Measurements from ENCODE around the gene LUC7L. TPM values are rescaled to one million over a fixed set of nuclear protein-coding genes. Genes with fewer than 3 reads are reported as not detected.

The LUC7L gene
- total and polyA plus RNA-seq, 2 of the 8 experiments (the other 6 are each of a cell fraction or from before 2014, with no cell fraction given), result 49.7 to 129 TPM

Small RNA genes lying within 50 kb of the gene (small RNA-seq; reads per million reads assigned to genes)
- gene RF00019 (ENCODE audit: insufficient read depth), result not detected

Other genes with a start within 250 kb of the LUC7L start
- gene POLR3K, start 175.8 kb downstream of the LUC7L start, total RNA-seq (2021; fragmentation: NEBNext Ultra II Directional; extraction: Animal tissue kit (Norgen Biotek cat#: 25700)), result 45.4 and 49.6 TPM in 2 replicates
- gene POLR3K, start 175.8 kb downstream of the LUC7L start, polyA plus RNA-seq (2011; rRNA removed), result 76.5 and 80.5 TPM in 2 replicates
- 49.6 and 58.4 TPM in 2 replicates for gene SNRNP25, start 175.6 kb downstream of the LUC7L start, total RNA-seq (2021; fragmentation: NEBNext Ultra II Directional; extraction: Animal tissue kit (Norgen Biotek cat#: 25700))
- gene SNRNP25, start 175.6 kb downstream of the LUC7L start, polyA plus RNA-seq (2011; rRNA removed), result 45.2 and 53.0 TPM in 2 replicates
- 32.5 and 37.4 TPM in 2 replicates for gene RHBDF1, start 156.8 kb downstream of the LUC7L start, total RNA-seq (2021; fragmentation: NEBNext Ultra II Directional; extraction: Animal tissue kit (Norgen Biotek cat#: 25700))
- gene RHBDF1, start 156.8 kb downstream of the LUC7L start, polyA plus RNA-seq (2011; rRNA removed), result 51.6 and 76.9 TPM in 2 replicates
- 35.8 and 37.6 TPM in 2 replicates for gene MPG, start 151.2 kb downstream of the LUC7L start, total RNA-seq (2021; fragmentation: NEBNext Ultra II Directional; extraction: Animal tissue kit (Norgen Biotek cat#: 25700))
- gene MPG, start 151.2 kb downstream of the LUC7L start, polyA plus RNA-seq (2011; rRNA removed), result 83.7 and 107 TPM in 2 replicates
- gene NPRL3, start 90.8 kb downstream of the LUC7L start, total RNA-seq (2021; fragmentation: NEBNext Ultra II Directional; extraction: Animal tissue kit (Norgen Biotek cat#: 25700)), result 34.2 and 37.8 TPM in 2 replicates
- gene NPRL3, start 90.8 kb downstream of the LUC7L start, polyA plus RNA-seq (2011; rRNA removed), result 22.9 and 37.8 TPM in 2 replicates
- gene HBZ, start 76.8 kb downstream of the LUC7L start, total RNA-seq (2021; fragmentation: NEBNext Ultra II Directional; extraction: Animal tissue kit (Norgen Biotek cat#: 25700)), result not detected in 2 replicates
- 0.12 TPM in 1 of 2 replicates, not detected in the other for gene HBZ, start 76.8 kb downstream of the LUC7L start, polyA plus RNA-seq (2011; rRNA removed)
- gene HBM, start 63.5 kb downstream of the LUC7L start, total RNA-seq (2021; fragmentation: NEBNext Ultra II Directional; extraction: Animal tissue kit (Norgen Biotek cat#: 25700)), result not detected in 2 replicates
- gene HBM, start 63.5 kb downstream of the LUC7L start, polyA plus RNA-seq (2011; rRNA removed), result 0.78 and 0.88 TPM in 2 replicates
- gene HBA2, start 56.6 kb downstream of the LUC7L start, total RNA-seq (2021; fragmentation: NEBNext Ultra II Directional; extraction: Animal tissue kit (Norgen Biotek cat#: 25700)), result 1.1 TPM in 1 of 2 replicates, not detected in the other
- gene HBA2, start 56.6 kb downstream of the LUC7L start, polyA plus RNA-seq (2011; rRNA removed), result 6.1 and 8.1 TPM in 2 replicates
- gene HBA1, start 52.8 kb downstream of the LUC7L start, total RNA-seq (2021; fragmentation: NEBNext Ultra II Directional; extraction: Animal tissue kit (Norgen Biotek cat#: 25700)), result 1.1 and 2.3 TPM in 2 replicates
- gene HBA1, start 52.8 kb downstream of the LUC7L start, polyA plus RNA-seq (2011; rRNA removed), result 2.3 and 8.6 TPM in 2 replicates
- 1.4 and 2.9 TPM in 2 replicates for gene HBQ1, start 49.0 kb downstream of the LUC7L start, total RNA-seq (2021; fragmentation: NEBNext Ultra II Directional; extraction: Animal tissue kit (Norgen Biotek cat#: 25700))
- 17.1 and 24.6 TPM in 2 replicates for gene HBQ1, start 49.0 kb downstream of the LUC7L start, polyA plus RNA-seq (2011; rRNA removed)
- gene FAM234A, start 5.4 kb upstream of the LUC7L start, total RNA-seq (2021; fragmentation: NEBNext Ultra II Directional; extraction: Animal tissue kit (Norgen Biotek cat#: 25700)), result 104 and 108 TPM in 2 replicates
- gene FAM234A, start 5.4 kb upstream of the LUC7L start, polyA plus RNA-seq (2011; rRNA removed), result 80.6 and 131 TPM in 2 replicates
- 0.84 and 1.1 TPM in 2 replicates for gene RGS11, start 46.5 kb upstream of the LUC7L start, total RNA-seq (2021; fragmentation: NEBNext Ultra II Directional; extraction: Animal tissue kit (Norgen Biotek cat#: 25700))
- gene RGS11, start 46.5 kb upstream of the LUC7L start, polyA plus RNA-seq (2011; rRNA removed), result 1.2 and 2.0 TPM in 2 replicates
- 1.2 and 2.8 TPM in 2 replicates for gene ARHGDIG, start 51.1 kb upstream of the LUC7L start, total RNA-seq (2021; fragmentation: NEBNext Ultra II Directional; extraction: Animal tissue kit (Norgen Biotek cat#: 25700))
- 2.9 and 4.5 TPM in 2 replicates for gene ARHGDIG, start 51.1 kb upstream of the LUC7L start, polyA plus RNA-seq (2011; rRNA removed)
- gene PDIA2, start 53.7 kb upstream of the LUC7L start, total RNA-seq (2021; fragmentation: NEBNext Ultra II Directional; extraction: Animal tissue kit (Norgen Biotek cat#: 25700)), result 0.34 and 1.3 TPM in 2 replicates
- gene PDIA2, start 53.7 kb upstream of the LUC7L start, polyA plus RNA-seq (2011; rRNA removed), result 0.50 and 1.1 TPM in 2 replicates
- 41.9 and 43.2 TPM in 2 replicates for gene AXIN1, start 123.3 kb upstream of the LUC7L start, total RNA-seq (2021; fragmentation: NEBNext Ultra II Directional; extraction: Animal tissue kit (Norgen Biotek cat#: 25700))
- gene AXIN1, start 123.3 kb upstream of the LUC7L start, polyA plus RNA-seq (2011; rRNA removed), result 12.5 and 26.7 TPM in 2 replicates
- 88.9 and 95.7 TPM in 2 replicates for gene MRPL28, start 141.1 kb upstream of the LUC7L start, total RNA-seq (2021; fragmentation: NEBNext Ultra II Directional; extraction: Animal tissue kit (Norgen Biotek cat#: 25700))
- gene MRPL28, start 141.1 kb upstream of the LUC7L start, polyA plus RNA-seq (2011; rRNA removed), result 188 and 257 TPM in 2 replicates
- gene PGAP6, start 152.5 kb upstream of the LUC7L start, total RNA-seq (2021; fragmentation: NEBNext Ultra II Directional; extraction: Animal tissue kit (Norgen Biotek cat#: 25700)), result 86.8 and 92.9 TPM in 2 replicates
- 364 and 441 TPM in 2 replicates for gene PGAP6, start 152.5 kb upstream of the LUC7L start, polyA plus RNA-seq (2011; rRNA removed)
- gene NME4, start 167.8 kb upstream of the LUC7L start, total RNA-seq (2021; fragmentation: NEBNext Ultra II Directional; extraction: Animal tissue kit (Norgen Biotek cat#: 25700)), result 408 and 418 TPM in 2 replicates
- gene NME4, start 167.8 kb upstream of the LUC7L start, polyA plus RNA-seq (2011; rRNA removed), result 863 and 1,107 TPM in 2 replicates
- gene DECR2, start 172.4 kb upstream of the LUC7L start, total RNA-seq (2021; fragmentation: NEBNext Ultra II Directional; extraction: Animal tissue kit (Norgen Biotek cat#: 25700)), result 28.2 and 30.6 TPM in 2 replicates
- gene DECR2, start 172.4 kb upstream of the LUC7L start, polyA plus RNA-seq (2011; rRNA removed), result 39.9 and 58.5 TPM in 2 replicates
- 32.4 and 35.2 TPM in 2 replicates for gene RAB11FIP3, start 196.2 kb upstream of the LUC7L start, total RNA-seq (2021; fragmentation: NEBNext Ultra II Directional; extraction: Animal tissue kit (Norgen Biotek cat#: 25700))
- 9.3 and 16.6 TPM in 2 replicates for gene RAB11FIP3, start 196.2 kb upstream of the LUC7L start, polyA plus RNA-seq (2011; rRNA removed)